UCSD-AML1 (cell line): Measurements from ENCODE around the gene TMEM204.

Experiments
- DNase-seq: peaks from one replicate; lab custom pipeline; 2025; ENCODE audit not compliant: unreplicated experiment; lab: John Stamatoyannopoulos, UW

The TMEM204 gene

DNA sequence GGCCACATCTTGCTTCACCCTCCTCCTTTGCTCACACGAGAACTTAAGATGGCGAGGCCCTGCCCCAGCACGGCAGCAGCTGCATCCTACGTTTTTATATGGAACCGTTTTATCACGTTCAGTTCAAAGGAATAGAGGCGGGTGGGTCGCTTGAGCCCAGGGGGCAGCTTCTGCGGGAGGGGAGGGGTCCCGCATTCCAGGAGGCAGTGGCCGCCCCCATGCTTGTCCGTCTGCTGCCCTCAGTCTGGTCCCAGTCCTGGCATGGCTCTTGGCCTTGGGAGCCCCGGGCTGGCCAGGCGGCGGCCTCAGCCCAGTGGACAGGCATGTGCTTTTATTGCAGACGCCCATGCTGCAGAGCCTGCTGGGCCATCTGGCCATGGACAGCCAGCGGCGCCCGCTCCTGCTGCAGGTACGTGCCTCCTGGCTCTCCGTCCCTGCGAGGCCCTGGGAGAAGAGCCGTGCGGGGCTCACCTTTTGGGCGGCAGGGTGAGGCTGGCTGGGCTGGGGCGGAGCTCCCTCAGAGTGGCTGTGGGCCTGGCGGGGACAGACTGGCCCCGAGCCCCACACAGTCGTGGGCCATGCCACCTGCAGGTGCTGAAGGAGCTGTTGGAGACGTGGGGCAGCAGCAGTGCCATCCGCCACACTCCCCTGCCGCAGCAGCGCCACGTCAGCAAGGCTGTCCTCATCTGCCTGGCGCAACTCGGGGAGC is 33.6 kb upstream of the TMEM204 start:
- DNase-seq = no peak

DNA sequence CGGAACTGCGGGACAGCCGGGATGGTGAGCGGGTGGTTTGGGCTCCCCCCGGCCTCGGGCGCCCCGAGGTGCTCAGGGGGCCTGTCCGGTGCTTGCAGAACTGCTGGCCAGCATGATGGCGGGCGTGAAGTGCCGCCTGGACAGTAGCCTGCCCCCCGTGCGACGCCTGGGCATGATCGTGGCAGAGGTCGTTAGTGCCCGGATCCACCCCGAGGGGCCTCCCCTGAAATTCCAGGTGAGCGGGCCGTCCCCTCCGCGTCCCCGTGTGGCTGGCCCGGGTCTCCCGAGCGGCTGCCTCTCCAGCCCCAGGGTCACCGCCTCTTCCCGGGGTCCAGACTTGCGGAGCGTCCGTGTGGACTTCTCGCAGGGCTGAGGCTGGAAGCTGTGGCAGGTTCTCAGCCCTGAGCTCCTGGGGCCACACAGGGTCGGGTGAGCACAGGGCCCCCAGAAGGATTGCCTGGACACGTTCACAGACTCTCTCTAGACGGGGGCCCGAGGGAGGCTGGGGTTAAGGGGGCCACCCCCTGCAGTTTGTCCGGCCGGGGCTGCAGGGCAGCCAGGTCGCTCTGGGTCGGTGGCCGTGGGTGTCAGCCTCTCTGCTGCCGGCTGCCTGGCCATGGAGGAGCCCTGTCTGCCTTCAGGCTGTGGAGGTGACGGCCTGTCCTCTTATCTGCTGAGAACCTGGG is 32.9 kb upstream of the TMEM204 start:
- DNase-seq = no peak

- no peak for DNase-seq
Observed at GRCh38 chr16:1501630-1502029, 31.8 kb upstream of the TMEM204 start.

- no peak for DNase-seq
Observed at GRCh38 chr16:1502092-1503004, 31.1 kb upstream of the TMEM204 start.

DNA sequence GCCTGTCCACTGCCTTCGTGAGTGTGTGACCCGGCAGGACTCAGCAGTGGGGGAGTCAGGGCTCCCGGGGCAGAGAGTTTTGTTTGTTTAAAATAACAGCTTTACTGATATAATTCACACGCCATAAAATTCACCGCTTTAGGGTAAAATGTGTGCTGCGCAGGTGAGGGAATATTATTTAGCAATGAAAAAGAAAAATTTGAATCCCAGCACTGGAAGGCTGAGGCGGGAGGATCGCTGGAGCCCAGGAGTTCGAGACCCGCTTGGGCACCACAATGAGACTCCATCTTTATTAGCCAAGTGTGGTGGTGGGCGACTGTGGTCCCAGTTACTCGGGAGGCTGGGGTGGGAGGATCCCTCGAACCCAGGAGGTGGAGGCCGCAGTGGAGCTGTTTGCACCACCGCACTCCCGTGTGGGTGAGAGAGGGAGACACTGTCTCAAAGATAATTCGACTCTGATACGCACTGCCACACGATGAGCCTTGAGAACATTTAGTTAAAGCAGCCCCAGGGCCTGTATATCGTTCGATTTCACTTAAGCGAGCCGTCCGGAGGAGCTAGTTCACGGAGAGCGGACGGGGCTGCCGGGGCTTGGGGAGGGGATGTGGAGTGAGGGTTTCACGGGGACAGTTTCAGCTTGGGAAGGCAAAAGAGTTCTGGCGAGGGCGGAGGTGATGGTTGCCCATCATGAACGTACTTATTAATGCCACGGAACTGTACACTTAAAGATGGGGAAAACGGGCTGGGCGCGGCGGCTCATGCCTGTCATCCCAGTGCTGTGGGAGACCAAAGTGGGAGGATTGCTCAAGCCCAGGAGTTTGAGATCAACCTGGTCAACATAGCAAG is 30.1 kb upstream of the TMEM204 start:
- DNase-seq = no peak

GRCh38 chr16:1505073-1505844 is 28.2 kb upstream of the TMEM204 start:
- no peak for DNase-seq

DNA sequence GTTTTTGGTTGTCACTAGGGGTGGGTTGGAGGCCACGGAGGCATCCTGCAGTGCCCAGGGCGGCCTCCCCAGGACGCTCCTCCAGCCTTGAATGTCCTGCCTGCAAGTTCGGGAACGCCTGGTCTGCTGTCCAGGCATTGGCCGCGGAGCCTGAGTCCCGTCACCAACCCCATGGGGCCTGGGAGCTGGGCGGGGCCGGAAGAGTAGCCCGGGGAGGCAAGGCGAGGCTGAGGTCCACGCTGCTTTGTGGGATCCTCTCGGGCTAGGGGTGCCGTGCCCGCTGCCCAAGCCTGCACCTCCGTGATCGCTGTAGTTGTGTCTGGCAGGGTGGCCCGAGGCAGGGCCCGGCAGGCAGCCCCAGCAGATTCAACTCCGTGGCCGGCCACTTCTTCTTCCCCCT is 27.6 kb upstream of the TMEM204 start:
- no peak for DNase-seq

DNA sequence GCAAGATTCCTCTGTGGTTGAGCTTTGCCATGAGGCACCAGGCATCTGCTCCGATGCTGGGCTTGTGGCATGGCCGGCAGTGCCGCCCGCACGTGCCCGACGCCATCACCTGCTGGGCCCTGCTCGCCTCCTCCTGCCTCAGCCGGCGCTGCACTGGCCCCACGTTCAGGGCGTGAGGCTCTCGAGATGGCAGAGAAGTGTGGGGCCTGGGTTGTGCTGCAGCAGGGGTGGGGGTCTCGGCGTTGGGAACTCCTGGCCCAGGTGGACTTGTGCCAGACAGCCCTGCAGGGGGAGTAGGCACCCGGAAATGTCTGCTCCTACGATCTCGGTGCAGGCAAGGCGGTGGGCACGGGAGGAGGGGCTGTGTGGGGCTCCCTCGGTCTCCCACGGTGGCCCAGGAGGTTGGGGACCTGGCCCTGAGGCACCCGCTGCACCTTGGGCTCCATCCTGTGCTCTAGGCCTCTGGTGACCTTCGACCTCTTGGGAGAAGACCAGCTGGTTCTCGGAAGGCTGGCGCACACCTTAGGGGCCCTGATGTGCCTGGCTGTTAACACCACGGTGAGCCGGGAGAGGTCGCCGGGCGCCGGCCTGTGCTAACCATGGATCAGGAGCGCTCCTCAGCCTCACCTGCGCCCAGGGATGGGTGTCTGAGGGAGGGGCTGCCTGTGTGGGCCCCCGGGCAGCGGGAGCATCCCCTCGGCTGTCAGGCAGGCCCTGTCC is 26.8 kb upstream of the TMEM204 start:
- no peak for DNase-seq

DNA sequence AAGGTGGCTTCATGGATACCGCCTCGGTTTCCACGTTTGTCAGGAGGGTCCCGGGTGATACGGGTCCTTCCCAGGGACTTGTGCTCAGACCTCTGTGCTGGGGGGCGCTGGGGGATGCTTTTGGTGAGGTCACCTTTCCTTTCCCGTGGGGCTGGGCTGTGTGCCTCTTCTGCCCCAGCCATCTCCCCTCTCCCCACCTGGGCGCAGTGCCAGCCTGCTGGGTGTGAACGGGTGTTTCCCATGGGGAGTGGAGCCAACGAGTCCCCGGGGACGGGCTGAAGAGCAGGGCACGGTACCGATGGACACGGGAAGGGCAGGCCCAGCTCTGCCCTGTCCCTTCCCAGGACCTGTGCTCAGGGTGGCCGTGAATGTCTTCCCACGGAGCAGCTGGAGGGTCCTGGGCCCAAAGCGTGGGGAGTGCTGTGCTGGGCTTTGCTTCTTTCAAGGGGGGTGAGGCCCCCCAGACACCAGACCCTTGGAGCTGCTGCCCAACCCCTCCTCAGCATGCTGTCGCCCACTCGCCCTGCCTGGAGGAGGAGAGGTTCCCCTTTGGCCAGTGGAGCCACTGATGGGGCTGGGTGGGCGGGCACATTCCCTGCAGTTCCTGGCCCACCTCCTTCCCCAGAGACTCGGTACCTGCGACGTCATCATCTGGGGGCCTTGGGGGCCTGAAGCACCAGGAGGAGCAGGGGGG is 24.8 kb upstream of the TMEM204 start:
- no peak for DNase-seq

GRCh38 chr16:1509307-1510221 is 23.9 kb upstream of the TMEM204 start:
- DNase-seq = no peak

DNA sequence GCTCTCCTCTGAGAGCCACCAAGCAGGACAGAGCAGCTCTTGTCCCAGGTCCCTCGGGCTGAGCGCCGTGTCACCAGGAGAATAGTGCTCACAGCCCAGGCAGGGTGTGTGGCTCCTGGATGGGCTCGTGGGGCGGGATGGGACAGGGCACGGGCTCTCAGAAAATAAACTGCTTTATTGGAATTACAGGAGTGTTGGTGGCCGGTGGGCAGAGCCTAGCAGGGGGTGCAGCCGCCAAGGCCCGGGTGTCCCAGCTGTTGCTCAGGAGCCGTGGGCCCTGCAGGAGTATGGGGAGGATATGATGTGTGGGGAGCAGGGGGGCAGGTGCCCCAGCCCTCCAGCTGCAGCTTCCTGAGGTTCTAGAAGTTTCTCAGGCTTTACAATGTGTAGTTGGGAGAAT is 23.2 kb upstream of the TMEM204 start:
- no peak for DNase-seq

- DNase-seq = no peak
Observed at GRCh38 chr16:1510941-1511351, 22.5 kb upstream of the TMEM204 start.

GRCh38 chr16:1511662-1512569 is 21.6 kb upstream of the TMEM204 start:
- no peak for DNase-seq

DNA sequence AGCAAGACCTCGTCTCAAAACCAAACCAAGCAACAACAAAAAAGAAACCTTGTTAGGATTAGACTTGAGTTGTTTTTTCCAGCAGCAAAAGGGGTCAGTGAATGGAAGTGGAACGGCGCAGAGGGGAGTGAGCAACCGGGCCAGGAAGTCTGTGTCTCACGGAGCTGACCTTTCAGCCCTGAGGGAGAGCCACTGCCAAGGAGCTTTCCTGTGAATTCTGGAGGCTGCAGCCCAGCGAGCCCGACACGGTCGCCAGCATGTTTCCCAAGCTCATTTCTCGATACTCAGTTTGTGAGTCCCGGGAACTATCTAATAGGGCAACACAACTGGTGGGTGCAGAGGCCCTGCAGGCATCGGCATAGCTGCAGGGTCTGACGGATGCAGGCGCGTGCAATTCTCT is 20.7 kb upstream of the TMEM204 start:
- DNase-seq = no peak

- no peak for DNase-seq
Observed at GRCh38 chr16:1514507-1514906, 19.0 kb upstream of the TMEM204 start.

DNA sequence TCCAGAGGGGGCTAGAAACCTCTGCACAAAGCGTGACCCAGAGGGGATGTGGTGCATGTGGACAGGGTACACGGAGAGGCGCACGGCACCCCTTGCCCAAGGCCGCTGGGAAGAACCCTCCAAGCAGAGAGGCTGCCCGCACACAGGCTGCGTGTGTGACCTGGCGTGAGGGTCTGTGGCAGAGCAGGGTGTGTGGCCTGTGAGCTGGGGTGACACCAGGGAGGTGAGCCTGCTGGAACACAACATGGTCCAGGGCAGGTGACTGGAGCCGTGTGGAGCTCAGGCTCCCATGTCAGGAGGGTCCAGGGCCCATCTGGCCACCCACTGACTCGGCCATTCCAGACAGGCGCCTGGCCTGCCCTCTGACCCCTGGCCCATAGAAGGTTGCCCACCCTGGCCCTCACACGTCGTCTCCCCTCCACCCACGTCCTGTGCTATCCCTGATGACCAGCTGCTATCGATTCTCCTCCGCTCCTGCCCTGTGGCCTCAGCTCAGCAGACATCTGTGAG is 14.8 kb upstream of the TMEM204 start:
- no peak for DNase-seq

DNA sequence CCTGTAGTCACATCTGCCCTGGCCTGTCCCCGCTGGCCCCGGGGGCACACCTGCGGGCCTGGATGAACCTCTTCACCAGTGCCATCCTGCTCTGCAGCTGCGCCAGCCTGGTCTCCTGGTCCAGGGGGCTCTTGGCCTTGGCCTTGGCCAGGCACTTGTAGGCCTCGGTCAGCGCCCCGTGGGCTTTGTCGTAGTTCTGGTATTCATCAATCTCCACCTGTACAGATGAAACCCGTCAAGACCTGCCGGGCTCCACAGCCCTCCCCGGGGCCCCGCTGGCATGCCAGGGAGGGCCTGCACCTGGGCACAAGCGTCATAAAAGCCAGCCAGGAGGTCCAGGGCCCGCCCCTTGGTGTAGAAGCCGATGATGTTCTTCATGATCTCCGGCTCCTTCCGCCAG is 13.6 kb upstream of the TMEM204 start:
- DNase-seq = no peak
